ENCODE results near the gene GPAT3.

GRCh38 chr4:83618991-83619645 lies 83.2 kb downstream of the GPAT3 start:
- no peak for TF ChIP-seq CTCF (conservative IDR thresholded peaks at IDR 0.05; ENCODE audit: low read depth, low read length)
- TF ChIP-seq EZH2 (IDR thresholded peaks at IDR 0.05; ENCODE audit: low read length, unreplicated experiment): no peak
- no peak for TF ChIP-seq EZH2phosphoT487 (IDR thresholded peaks at IDR 0.05; ENCODE audit: borderline replicate concordance, low read length)

Measured in PC-3 (cell line).